Stimulated activated CD4-positive, alpha-beta T cell treated with anti-CD3 and anti-CD28 coated beads, Interleukin-1b, Interleukin-23, amount 100 ng/mL, for 1 hour (primary cell): ENCODE data around the gene SH3BP1.
A peak's percentile ranks its signal among the peaks of the same experiment; 100 is the strongest.

Source experiments
- DNase-seq, 2 donors: peaks; one replicate each; pipeline ENCODE4 v3.0.0-alpha.2; 2020; ENCODE audit warnings: low read depth in 2 of 2

SH3BP1 gene

GRCh38 chr22:37616201-37617083 lies 23.0 kb upstream of the SH3BP1 start:
- no peak for DNase-seq

DNA sequence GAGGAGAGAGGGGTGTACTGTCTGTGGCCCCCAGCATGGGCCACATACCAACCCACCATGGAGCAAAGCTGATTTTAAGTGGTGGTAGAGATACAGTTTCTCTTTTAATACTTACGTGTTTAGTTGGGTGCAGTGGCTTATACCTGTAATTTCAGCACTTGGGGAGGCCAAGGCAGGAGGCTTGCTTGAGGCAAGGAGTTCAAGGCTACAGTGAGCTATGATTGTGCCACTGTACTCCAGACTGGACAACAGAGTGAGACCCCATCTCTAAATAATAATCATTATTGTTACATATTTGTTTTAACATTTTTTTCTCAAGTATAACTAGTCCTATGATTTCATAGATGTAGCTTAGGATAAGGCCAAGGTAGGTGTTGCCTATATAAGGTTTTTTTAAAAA lies 22.0 kb upstream of the SH3BP1 start:
- DNase-seq, result no peak

GRCh38 chr22:37618072-37618656 lies 21.3 kb upstream of the SH3BP1 start:
- no peak for DNase-seq

DNA sequence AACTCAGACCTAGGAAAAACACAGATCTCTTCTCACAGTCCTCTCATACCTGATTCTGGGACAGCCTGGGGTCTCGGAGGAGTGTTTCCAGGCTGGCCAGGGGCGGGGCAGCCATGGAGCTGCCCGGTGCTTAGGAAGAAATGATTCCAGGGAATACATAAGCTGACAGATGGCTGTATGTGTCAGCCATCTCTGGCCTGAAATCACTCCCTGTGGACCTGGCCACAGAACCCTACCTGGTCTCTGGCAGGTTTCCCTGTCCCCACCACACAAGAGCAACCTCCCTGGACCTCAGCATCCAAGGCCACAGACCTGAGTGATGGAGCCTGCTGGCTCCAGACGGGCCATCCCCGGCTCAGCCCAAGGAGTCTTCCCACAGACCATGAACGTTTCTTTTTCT lies 20.8 kb upstream of the SH3BP1 start:
- DNase-seq, result no peak

DNA sequence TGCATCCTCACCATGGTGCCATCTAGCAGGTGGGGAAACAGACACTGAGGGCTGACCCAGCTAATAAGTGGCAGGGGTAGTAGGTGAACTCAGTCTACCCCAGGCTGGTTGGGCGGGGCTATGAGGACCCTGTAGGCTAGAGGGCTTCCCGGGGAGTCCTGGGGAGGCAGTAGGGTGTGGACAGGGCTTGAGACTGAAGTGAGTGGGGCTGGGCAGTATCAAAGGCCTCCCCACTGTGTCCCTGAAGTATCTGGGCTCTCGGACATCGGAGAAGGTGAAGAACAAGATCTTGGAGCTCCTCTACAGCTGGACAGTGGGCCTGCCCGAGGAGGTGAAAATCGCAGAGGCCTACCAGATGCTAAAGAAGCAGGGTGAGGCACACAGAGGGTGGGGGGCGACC lies 19.5 kb upstream of the SH3BP1 start:
- DNase-seq, result no peak

- no peak for DNase-seq
Observed at GRCh38 chr22:37621352-37621860, 18.1 kb upstream of the SH3BP1 start.

DNA sequence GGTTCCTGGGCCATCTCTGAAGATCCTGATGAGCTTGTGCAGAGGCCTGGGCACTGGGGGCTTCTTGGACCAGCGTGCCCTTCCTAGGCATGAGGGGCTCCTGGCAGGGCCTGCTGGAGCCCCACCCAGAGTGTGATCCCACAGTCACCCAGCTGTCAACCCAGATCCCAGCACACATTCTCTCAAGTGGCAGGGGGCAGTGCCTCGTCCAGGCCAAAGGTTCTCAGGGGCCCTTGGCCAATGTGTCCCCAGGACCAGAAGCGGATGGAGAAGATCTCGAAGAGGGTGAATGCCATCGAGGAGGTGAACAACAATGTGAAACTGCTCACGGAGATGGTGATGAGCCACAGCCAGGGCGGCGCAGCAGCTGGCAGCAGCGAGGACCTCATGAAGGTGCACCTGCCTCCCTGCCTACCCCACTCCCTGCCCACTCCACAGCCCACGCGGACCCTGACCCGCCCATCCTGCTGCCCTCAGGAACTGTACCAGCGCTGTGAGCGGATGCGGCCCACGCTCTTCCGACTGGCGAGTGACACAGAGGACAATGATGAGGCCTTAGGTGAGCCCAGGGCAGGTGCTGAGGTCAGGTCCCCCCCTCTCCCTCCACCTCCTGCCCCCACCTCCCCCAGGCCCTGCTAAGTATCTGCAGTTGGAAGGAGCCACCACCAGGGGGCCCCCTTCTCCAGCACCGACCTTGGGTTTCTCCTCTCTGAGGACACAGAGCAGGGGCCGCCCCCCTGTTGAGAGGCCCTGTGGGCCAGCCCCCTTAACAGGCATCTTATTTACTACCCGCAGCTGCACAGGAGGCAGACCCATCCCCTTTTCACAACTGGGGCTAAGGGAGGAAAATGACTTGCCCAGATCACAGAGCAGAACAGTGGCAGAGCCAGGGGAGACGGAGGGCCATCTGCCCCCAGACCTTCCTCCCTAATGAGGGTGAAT lies 16.1 kb upstream of the SH3BP1 start:
- DNase-seq, result peak; percentile 61 to 64

- no peak for DNase-seq
Observed at GRCh38 chr22:37624017-37624365, 15.5 kb upstream of the SH3BP1 start.

GRCh38 chr22:37624876-37625275 lies 14.6 kb upstream of the SH3BP1 start:
- DNase-seq, result no peak

DNA sequence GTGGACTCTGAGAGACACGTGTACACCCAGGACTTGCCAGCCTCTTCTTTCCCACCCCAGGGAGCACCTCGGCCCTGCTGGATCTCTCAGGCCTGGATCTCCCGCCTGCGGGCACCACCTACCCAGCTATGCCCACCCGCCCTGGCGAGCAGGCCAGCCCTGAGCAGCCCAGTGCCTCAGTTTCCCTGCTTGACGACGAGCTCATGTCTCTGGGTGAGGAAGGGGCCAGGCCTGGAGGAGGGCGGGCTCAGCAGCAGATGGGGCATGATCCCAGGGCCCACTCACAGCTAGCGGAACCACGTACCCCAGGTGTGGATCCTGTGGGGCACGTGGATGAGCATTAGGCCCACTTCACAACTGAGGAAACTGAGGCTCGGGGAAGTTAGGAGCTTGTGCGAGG lies 13.7 kb upstream of the SH3BP1 start:
- DNase-seq, result no peak

GRCh38 chr22:37626144-37626543 lies 13.3 kb upstream of the SH3BP1 start:
- DNase-seq, result no peak

- no peak for DNase-seq
Observed at GRCh38 chr22:37626556-37627075, 12.9 kb upstream of the SH3BP1 start.

DNA sequence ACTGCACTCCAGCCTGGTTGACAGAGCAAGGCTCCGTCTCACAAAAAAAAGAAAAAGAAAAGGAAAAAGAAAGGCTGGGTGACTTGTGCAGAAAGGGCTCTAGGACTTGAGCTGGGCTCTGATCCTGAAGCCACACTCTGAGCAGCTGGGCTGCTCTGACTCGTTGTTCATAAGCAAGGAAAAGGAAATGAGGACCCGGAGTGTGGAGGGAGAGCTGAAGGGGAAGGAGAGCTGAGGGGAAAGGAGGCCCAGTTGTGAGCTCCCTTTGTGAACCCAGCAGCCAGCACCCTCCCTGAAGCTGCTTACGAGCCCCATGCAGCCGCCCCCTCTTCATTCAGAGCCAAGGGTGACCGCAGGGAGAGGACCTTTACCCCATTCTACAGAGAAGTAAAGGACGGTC lies 12.3 kb upstream of the SH3BP1 start:
- no peak for DNase-seq

GRCh38 chr22:37627545-37627944 lies 11.9 kb upstream of the SH3BP1 start:
- DNase-seq, result no peak

DNA sequence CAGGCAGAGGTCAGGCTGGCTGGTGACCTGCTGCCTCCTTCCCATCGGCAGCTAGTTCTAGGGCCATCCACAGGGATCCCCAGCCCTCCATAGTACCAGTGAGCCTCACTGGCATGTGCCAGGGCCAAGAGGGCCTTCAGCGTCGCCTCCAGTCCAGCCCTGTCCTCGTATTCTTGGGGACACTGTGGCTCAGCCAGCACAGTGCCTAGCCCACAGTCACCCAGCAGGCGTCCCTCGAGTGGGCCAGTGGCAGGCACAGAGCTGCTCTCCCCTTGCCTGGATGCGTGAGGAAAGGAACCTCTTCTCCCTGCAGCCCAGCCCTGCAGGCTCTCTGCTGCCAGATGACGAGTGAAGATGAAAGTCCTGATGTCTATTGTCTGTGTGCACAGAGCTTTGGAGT lies 10.6 kb upstream of the SH3BP1 start:
- no peak for DNase-seq

DNA sequence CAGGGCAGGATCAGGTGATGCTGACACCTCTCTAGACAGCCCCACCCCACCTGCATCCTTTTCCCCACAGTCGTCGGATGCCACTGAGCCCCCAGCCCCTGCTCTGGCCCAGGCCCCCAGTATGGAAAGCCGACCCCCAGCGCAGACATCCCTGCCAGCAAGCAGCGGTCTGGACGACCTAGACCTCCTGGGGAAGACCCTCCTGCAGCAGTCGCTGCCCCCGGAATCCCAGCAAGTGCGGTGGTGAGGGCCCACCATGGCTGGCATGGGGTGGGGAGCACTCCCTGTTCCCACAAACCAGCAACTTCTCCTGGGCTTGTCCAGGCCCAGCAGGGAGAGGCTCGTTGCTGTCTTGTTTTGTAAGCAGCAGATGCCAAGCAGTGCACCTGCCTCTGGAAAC lies 9.5 kb upstream of the SH3BP1 start:
- no peak for DNase-seq

GRCh38 chr22:37630839-37631435 lies 8.5 kb upstream of the SH3BP1 start:
- DNase-seq, result no peak

GRCh38 chr22:37631448-37632173 lies 7.9 kb upstream of the SH3BP1 start:
- DNase-seq, result no peak

GRCh38 chr22:37632174-37633088 lies 7.0 kb upstream of the SH3BP1 start:
- no peak for DNase-seq

- DNase-seq, result no peak
Observed at GRCh38 chr22:37633089-37633624, 6.3 kb upstream of the SH3BP1 start.
